ENCODE data around the gene CUL2. TPM values are rescaled to one million over a fixed set of nuclear protein-coding genes. Genes with fewer than 3 reads are reported as not detected.
"Not testable (repeated sequence)": the region's sequence is repeated elsewhere in the genome, so short reads cannot be mapped to it uniquely, and the experiment has no call there.

Gene CUL2
- total and polyA plus RNA-seq, 5 donors: 11.7 to 33.1 (median 28.2) TPM

- 83% methylated on average over 5 of the region's 5 CpGs for WGBS
- DNase-seq (no peak), ATAC-seq (no peak)
- intact Hi-C loops (cut with DNase I): no loop called here
- no peaks in the 10 kb centered on the region for H3K4me1 ChIP-seq (ENCODE audit: control insufficient read depth, insufficient read depth, low read length)
- H3K4me3 ChIP-seq (ENCODE audit: low read length): no peak overlapping the region
- H3K27me3 ChIP-seq (ENCODE audit: control insufficient read depth, insufficient read depth): no peaks in the 10 kb centered on the region
- H3K9me3 ChIP-seq (ENCODE audit: control insufficient read depth, low read length): no peaks in the 10 kb centered on the region
- no peak overlapping the region for H3K27ac ChIP-seq (ENCODE audit: low read length)
Measured at GRCh38 chr10:34999532-34999931, 90.6 kb downstream of the CUL2 start.

- ATAC-seq: no peak
- Histone ChIP-seq H3K27ac (ENCODE audit: low read length) (no peak overlapping the region), H3K4me1 (ENCODE audit: control insufficient read depth, insufficient read depth, low read length) (no peaks in the 10 kb centered on the region), H3K27me3 (ENCODE audit: control insufficient read depth, insufficient read depth) (no peaks in the 10 kb centered on the region), H3K4me3 (ENCODE audit: low read length) (no peak overlapping the region), H3K9me3 (ENCODE audit: control insufficient read depth, low read length) (no peaks in the 10 kb centered on the region)
- DNase-seq: no peak
- intact Hi-C loops (cut with DNase I): no loop called here
- WGBS: 98% methylated on average over 3 of the region's 3 CpGs
Measured at GRCh38 chr10:34998940-34999339, 91.2 kb downstream of the CUL2 start.

- H3K27ac ChIP-seq (ENCODE audit: low read length): no peak overlapping the region
- no peaks in the 10 kb centered on the region for H3K27me3 ChIP-seq (ENCODE audit: control insufficient read depth, insufficient read depth)
- peak in 1 of 2 donors; percentile 50 for ATAC-seq
- H3K4me3 ChIP-seq (ENCODE audit: low read length): no peak overlapping the region
- intact Hi-C loops (cut with DNase I): no loop called here
- DNase-seq: peak; percentile 26 to 57 (median 52)
- 80% methylated on average over 6 of the region's 6 CpGs for WGBS
- no peaks in the 10 kb centered on the region for H3K9me3 ChIP-seq (ENCODE audit: control insufficient read depth, low read length)
- no peaks in the 10 kb centered on the region for H3K4me1 ChIP-seq (ENCODE audit: control insufficient read depth, insufficient read depth, low read length)
Measured at GRCh38 chr10:34996843-34997242, 93.3 kb downstream of the CUL2 start.

GRCh38 chr10:34995925-34996324, 94.2 kb downstream of the CUL2 start:
- no peak for DNase-seq
- no peak for ATAC-seq
- intact Hi-C loops (cut with DNase I): no loop called here

GRCh38 chr10:34994565-34995142, 95.5 kb downstream of the CUL2 start:
- peak; percentile 60 to 69 for ATAC-seq
- Histone ChIP-seq H3K27ac (ENCODE audit: low read length) (no peak overlapping the region), H3K4me1 (ENCODE audit: control insufficient read depth, insufficient read depth, low read length) (no peaks in the 10 kb centered on the region), H3K27me3 (ENCODE audit: control insufficient read depth, insufficient read depth) (no peaks in the 10 kb centered on the region), H3K4me3 (ENCODE audit: low read length) (no peak overlapping the region), H3K9me3 (ENCODE audit: control insufficient read depth, low read length) (no peaks in the 10 kb centered on the region)
- no peak for DNase-seq
- intact Hi-C loops (cut with DNase I): no loop called here
- 20% methylated on average over 7 of the region's 7 CpGs for WGBS

More at GRCh38 chr10:34995925-34996324, 94.2 kb downstream of the CUL2 start:
- H3K9me3 ChIP-seq (ENCODE audit: control insufficient read depth, low read length): no peaks in the 10 kb centered on the region
- H3K4me3 ChIP-seq (ENCODE audit: low read length): no peak overlapping the region
- WGBS: 69% methylated on average over 2 of the region's 2 CpGs
- no peaks in the 10 kb centered on the region for H3K4me1 ChIP-seq (ENCODE audit: control insufficient read depth, insufficient read depth, low read length)
- H3K27ac ChIP-seq (ENCODE audit: low read length): no peak overlapping the region
- H3K27me3 ChIP-seq (ENCODE audit: control insufficient read depth, insufficient read depth): no peaks in the 10 kb centered on the region

- 96% methylated on average over 1 of the region's 1 CpG for WGBS
- Histone ChIP-seq H3K4me1 (ENCODE audit: control insufficient read depth, insufficient read depth, low read length) (no peaks in the 10 kb centered on the region), H3K9me3 (ENCODE audit: control insufficient read depth, low read length) (no peaks in the 10 kb centered on the region), H3K27me3 (ENCODE audit: control insufficient read depth, insufficient read depth) (no peaks in the 10 kb centered on the region), H3K4me3 (ENCODE audit: low read length) (no peak overlapping the region), H3K27ac (ENCODE audit: low read length) (no peak overlapping the region)
- ATAC-seq (no peak), DNase-seq (no peak)
- intact Hi-C loops (cut with DNase I): no loop called here
Measured at GRCh38 chr10:34993782-34994181, 96.4 kb downstream of the CUL2 start.

GRCh38 chr10:34991117-34991516, 99.0 kb downstream of the CUL2 start:
- H3K4me1 ChIP-seq (ENCODE audit: control insufficient read depth, insufficient read depth, low read length); H3K9me3 ChIP-seq (ENCODE audit: control insufficient read depth, low read length); H3K27me3 ChIP-seq (ENCODE audit: control insufficient read depth, insufficient read depth); H3K27ac ChIP-seq (ENCODE audit: low read length); ATAC-seq; DNase-seq; intact Hi-C loops (cut with DNase I); H3K4me3 ChIP-seq (ENCODE audit: low read length): not testable (repeated sequence)
- WGBS: 98% methylated on average over 1 of the region's 1 CpG

GRCh38 chr10:34988397-34989067, 101.6 kb downstream of the CUL2 start:
- Histone ChIP-seq H3K27ac (ENCODE audit: low read length) (no peak overlapping the region), H3K4me3 (ENCODE audit: low read length) (no peak overlapping the region), H3K27me3 (ENCODE audit: control insufficient read depth, insufficient read depth) (no peaks in the 10 kb centered on the region), H3K4me1 (ENCODE audit: control insufficient read depth, insufficient read depth, low read length) (no peaks in the 10 kb centered on the region), H3K9me3 (ENCODE audit: control insufficient read depth, low read length) (peaks cover 1% of the 10 kb centered on the region)
- no peak for ATAC-seq
- DNase-seq: no peak
- intact Hi-C loops (cut with DNase I): no loop called here
- WGBS: 91% methylated on average over 8 of the region's 8 CpGs

GRCh38 chr10:34985823-34986222, 104.3 kb downstream of the CUL2 start:
- no peaks in the 10 kb centered on the region for H3K27me3 ChIP-seq (ENCODE audit: control insufficient read depth, insufficient read depth)
- peaks cover 1% of the 10 kb centered on the region for H3K9me3 ChIP-seq (ENCODE audit: control insufficient read depth, low read length)
- DNase-seq: no peak
- no peak for ATAC-seq
- H3K4me1 ChIP-seq (ENCODE audit: control insufficient read depth, insufficient read depth, low read length): no peaks in the 10 kb centered on the region
- no peak overlapping the region for H3K4me3 ChIP-seq (ENCODE audit: low read length)
- intact Hi-C loops (cut with DNase I): no loop called here
- 53% methylated on average over 2 of the region's 2 CpGs for WGBS
- H3K27ac ChIP-seq (ENCODE audit: low read length): no peak overlapping the region

GRCh38 chr10:34985146-34985545, 105.0 kb downstream of the CUL2 start:
- WGBS: 97% methylated on average over 2 of the region's 2 CpGs
- no peak for DNase-seq
- Histone ChIP-seq H3K27ac (ENCODE audit: low read length) (no peak overlapping the region), H3K4me3 (ENCODE audit: low read length) (no peak overlapping the region), H3K9me3 (ENCODE audit: control insufficient read depth, low read length) (peaks cover 1% of the 10 kb centered on the region), H3K27me3 (ENCODE audit: control insufficient read depth, insufficient read depth) (no peaks in the 10 kb centered on the region), H3K4me1 (ENCODE audit: control insufficient read depth, insufficient read depth, low read length) (no peaks in the 10 kb centered on the region)
- intact Hi-C loops (cut with DNase I): no loop called here
- no peak for ATAC-seq

GRCh38 chr10:34981844-34982243, 108.3 kb downstream of the CUL2 start:
- H3K27me3 ChIP-seq (ENCODE audit: control insufficient read depth, insufficient read depth): no peaks in the 10 kb centered on the region
- WGBS: 86% methylated on average over 2 of the region's 2 CpGs
- ATAC-seq (no peak), DNase-seq (no peak)
- H3K9me3 ChIP-seq (ENCODE audit: control insufficient read depth, low read length): peaks cover 1% of the 10 kb centered on the region
- H3K4me3 ChIP-seq (ENCODE audit: low read length): no peak overlapping the region
- no peak overlapping the region for H3K27ac ChIP-seq (ENCODE audit: low read length)
- H3K4me1 ChIP-seq (ENCODE audit: control insufficient read depth, insufficient read depth, low read length): no peaks in the 10 kb centered on the region
- intact Hi-C loops (cut with DNase I): no loop called here
